IMR-90 (cell line): ENCODE measurements around the gene BRD1.

Experiments
- CHD1 ChIP-seq: IDR thresholded peaks from 2 replicates; pipeline ENCODE4 v1.6.1; 2012; ENCODE audit warnings: low read depth, low read length, improper control_type of control experiment
- MAZ ChIP-seq: IDR thresholded peaks from 2 replicates; pipeline ENCODE4 v1.6.1; 2012; ENCODE audit warnings: low read depth, mild to moderate bottlenecking, low read length, improper control_type of control experiment, moderate library complexity, borderline replicate concordance
- NFE2L2 ChIP-seq: fragments of 150-350 bp; IDR thresholded peaks from 2 replicates; pipeline ENCODE4 v1.6.1; 2016; ENCODE audit warnings: low read depth, mild to moderate bottlenecking, low read length
- RAD21 ChIP-seq: IDR thresholded peaks from 2 replicates; pipeline ENCODE4 v1.6.1; 2012; ENCODE audit warnings: low read length, improper control_type of control experiment
- TF ChIP-seq, protein P1 (sequence below): conservative IDR thresholded peaks from 2 replicates; pipeline ENCODE4 v1.5.1; 2012; ENCODE audit warnings: mild to moderate bottlenecking, low read depth, low read length, improper control_type of control experiment

DNA sequence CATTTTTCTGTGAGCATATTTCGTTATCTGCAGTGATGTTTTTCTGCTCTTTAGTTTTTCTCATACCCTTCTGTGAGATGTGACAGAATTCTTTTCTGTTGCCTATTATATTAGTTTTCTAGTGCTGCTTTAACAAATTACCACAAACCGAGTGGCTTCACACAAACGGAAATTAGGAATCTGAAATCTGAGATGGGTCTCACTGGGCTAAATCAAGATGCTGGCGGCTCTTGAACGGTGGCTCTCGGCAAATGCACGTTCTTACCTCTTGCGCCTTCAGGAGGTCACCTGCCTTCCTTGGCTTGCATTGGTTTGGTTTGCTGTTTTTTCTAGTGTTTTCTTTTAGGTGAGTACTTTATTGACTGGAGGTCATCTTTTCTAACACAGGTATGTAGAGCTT is 39.0 kb upstream of the BRD1 start:
- TF ChIP-seq, protein P1, sequence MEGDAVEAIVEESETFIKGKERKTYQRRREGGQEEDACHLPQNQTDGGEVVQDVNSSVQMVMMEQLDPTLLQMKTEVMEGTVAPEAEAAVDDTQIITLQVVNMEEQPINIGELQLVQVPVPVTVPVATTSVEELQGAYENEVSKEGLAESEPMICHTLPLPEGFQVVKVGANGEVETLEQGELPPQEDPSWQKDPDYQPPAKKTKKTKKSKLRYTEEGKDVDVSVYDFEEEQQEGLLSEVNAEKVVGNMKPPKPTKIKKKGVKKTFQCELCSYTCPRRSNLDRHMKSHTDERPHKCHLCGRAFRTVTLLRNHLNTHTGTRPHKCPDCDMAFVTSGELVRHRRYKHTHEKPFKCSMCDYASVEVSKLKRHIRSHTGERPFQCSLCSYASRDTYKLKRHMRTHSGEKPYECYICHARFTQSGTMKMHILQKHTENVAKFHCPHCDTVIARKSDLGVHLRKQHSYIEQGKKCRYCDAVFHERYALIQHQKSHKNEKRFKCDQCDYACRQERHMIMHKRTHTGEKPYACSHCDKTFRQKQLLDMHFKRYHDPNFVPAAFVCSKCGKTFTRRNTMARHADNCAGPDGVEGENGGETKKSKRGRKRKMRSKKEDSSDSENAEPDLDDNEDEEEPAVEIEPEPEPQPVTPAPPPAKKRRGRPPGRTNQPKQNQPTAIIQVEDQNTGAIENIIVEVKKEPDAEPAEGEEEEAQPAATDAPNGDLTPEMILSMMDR = no peak
- TF ChIP-seq NFE2L2 (no peak), MAZ (no peak), RAD21 (no peak), CHD1 (no peak)
